Muscle of leg (tissue), 11 donors: Measurements from ENCODE around the gene CDK5RAP2. TPM values are rescaled to one million over a fixed set of nuclear protein-coding genes. Genes with fewer than 3 reads are reported as not detected.

Source experiments
- DNase-seq: peaks from one replicate; pipeline ENCODE4 v3.0.0; 2013
- H3K27ac ChIP-seq: one replicate; pipeline ENCODE4 v1.5.1; 2013; ENCODE audit warnings: mild to moderate bottlenecking, low read length, control low read depth
- H3K27me3 ChIP-seq: one replicate; pipeline ENCODE4 v1.6.1; 2013; ENCODE audit warnings: low read length; ENCODE audit not compliant: control insufficient read depth, insufficient read depth
- H3K36me3 ChIP-seq: one replicate; pipeline ENCODE4 v1.6.1; 2013; ENCODE audit warnings: low read length; ENCODE audit not compliant: control insufficient read depth, insufficient read depth
- H3K4me1 ChIP-seq: one replicate; pipeline ENCODE4 v1.6.1; 2013; ENCODE audit warnings: low read length; ENCODE audit not compliant: control insufficient read depth, insufficient read depth
- H3K4me3 ChIP-seq: one replicate; pipeline ENCODE4 v1.5.1; 2013; ENCODE audit warnings: low read length, control low read depth
- H3K9me3 ChIP-seq: replicated peaks from 2 replicates; pipeline ENCODE4 v1.6.1; 2013; ENCODE audit warnings: low read depth, low read length; ENCODE audit not compliant: control insufficient read depth
- WGBS: methylation state at CpG from one replicate; pipeline ENCODE4 v1.1.5; 2013; ENCODE audit warnings: missing lambda C conversion rate; ENCODE audit not compliant: insufficient coverage; 5-methylcytosine and 5-hydroxymethylcytosine counted together
- polyA plus RNA-seq, 8 donors: library from polyadenylated mRNA; unstranded; fragments of 120-200 nt; gene quantifications; one replicate each; pipeline versions ENCODE4 v1.2.1 to v1.2.3, GENCODE V29; 2013; ENCODE audit warnings: inconsistent platforms in 1 of 8, low replicate concordance in 1 of 8; ENCODE audit not compliant: insufficient read length in 8 of 8, insufficient read depth in 1 of 8
- total RNA-seq: library from RNA; stranded (reverse); fragments of 120-200 nt; gene quantifications from one replicate; pipeline ENCODE4 v1.2.4, GENCODE V29; 2013

Gene CDK5RAP2
- total and polyA plus RNA-seq, 9 donors: 36.8 to 55.1 (median 44.5) TPM

DNA sequence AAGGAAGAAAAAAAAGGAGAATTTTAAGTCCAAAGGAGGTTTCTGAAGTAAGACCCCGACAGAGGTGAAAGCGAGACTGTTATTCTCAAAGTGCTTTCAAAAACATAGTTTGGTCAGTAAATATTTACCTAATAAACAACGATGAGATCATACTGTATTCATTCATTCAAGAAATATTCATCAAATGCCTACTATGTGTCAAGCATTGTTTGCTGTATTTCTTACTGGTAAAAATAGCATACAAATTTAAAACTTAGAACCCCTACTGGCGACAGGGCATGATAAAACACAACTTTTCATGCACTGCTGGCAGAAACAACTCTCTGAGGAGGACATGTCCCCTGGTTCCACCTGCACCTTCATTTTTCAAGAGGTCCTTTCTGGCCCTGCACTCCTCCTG lies 190.7 kb downstream of the CDK5RAP2 start:
- 100% methylated on average over 1 of the region's 4 CpGs for WGBS
- Histone ChIP-seq H3K4me1 (peaks cover 10% of the 10 kb centered on the region), H3K27ac (no peak overlapping the region), H3K27me3 (no peaks in the 10 kb centered on the region), H3K4me3 (no peak overlapping the region), H3K36me3 (peaks cover 62% of the 10 kb centered on the region), H3K9me3 (no peaks in the 10 kb centered on the region)
- no peak for DNase-seq

GRCh38 chr9:120388003-120388855 lies 191.7 kb downstream of the CDK5RAP2 start:
- Histone ChIP-seq H3K9me3 (no peaks in the 10 kb centered on the region), H3K4me3 (no peak overlapping the region), H3K4me1 (peaks cover 18% of the 10 kb centered on the region), H3K27ac (no peak overlapping the region), H3K27me3 (no peaks in the 10 kb centered on the region), H3K36me3 (peaks cover 52% of the 10 kb centered on the region)
- no peak for DNase-seq
- 83% methylated on average over 20 of the region's 24 CpGs for WGBS

DNA sequence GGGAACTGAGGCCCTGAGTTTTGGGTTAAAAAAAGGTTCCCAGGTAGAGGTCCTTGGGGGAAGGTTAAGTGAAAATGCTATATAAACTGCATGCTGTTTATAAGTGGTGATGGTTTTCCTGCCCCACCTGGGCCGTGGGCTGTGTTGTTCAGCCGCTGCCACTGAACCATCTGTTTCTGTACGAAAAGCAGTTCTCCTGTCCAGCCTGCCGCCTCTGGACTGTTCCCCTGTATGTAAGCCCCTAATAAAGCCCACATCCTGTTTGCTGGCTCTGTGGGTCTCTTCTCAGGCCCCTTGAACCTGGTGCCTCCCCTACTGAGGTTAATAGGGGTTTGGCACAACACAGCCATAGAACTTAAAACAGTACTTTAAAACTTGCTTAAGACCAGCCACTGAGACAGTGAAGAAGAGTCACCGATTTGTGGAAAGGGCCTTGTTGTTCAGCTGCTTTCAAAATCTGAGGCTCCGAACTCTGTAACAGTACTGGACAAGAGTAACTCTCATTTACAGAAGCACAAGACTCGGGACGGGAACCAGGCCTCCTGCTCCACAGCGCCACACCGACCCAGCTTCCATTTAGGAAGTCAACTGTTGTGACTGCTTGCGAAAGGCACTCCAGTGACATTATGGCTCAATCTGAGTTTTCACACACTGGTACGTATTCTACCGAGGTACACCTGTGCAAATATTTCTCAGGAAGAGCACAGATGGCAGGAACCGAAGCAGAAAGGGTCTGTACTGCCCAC lies 192.5 kb downstream of the CDK5RAP2 start:
- Histone ChIP-seq H3K9me3 (no peaks in the 10 kb centered on the region), H3K36me3 (peaks cover 44% of the 10 kb centered on the region), H3K27me3 (no peaks in the 10 kb centered on the region), H3K4me3 (no peak overlapping the region), H3K4me1 (peaks cover 18% of the 10 kb centered on the region), H3K27ac (no peak overlapping the region)
- WGBS: 62% methylated on average over 14 of the region's 14 CpGs
- no peak for DNase-seq

GRCh38 chr9:120386390-120387131 lies 193.4 kb downstream of the CDK5RAP2 start:
- H3K27ac ChIP-seq: no peak overlapping the region
- no peak overlapping the region for H3K4me3 ChIP-seq
- H3K4me1 ChIP-seq: peaks cover 18% of the 10 kb centered on the region
- peaks cover 35% of the 10 kb centered on the region for H3K36me3 ChIP-seq
- 56% methylated on average over 8 of the region's 11 CpGs for WGBS
- DNase-seq: peak; percentile 33
- H3K9me3 ChIP-seq: no peaks in the 10 kb centered on the region
- no peaks in the 10 kb centered on the region for H3K27me3 ChIP-seq

- DNase-seq: no peak
- Histone ChIP-seq H3K4me1 (peaks cover 18% of the 10 kb centered on the region), H3K4me3 (no peak overlapping the region), H3K9me3 (no peaks in the 10 kb centered on the region), H3K27ac (no peak overlapping the region), H3K36me3 (peaks cover 27% of the 10 kb centered on the region), H3K27me3 (no peaks in the 10 kb centered on the region)
- 90% methylated on average over 2 of the region's 16 CpGs for WGBS
These were observed 194.2 kb downstream of the CDK5RAP2 start for GRCh38 chr9:120385606-120386389.

GRCh38 chr9:120384925-120385272 lies 195.1 kb downstream of the CDK5RAP2 start:
- H3K4me3 ChIP-seq: no peak overlapping the region
- 89% methylated on average over 4 of the region's 4 CpGs for WGBS
- H3K36me3 ChIP-seq: peaks cover 19% of the 10 kb centered on the region
- no peak for DNase-seq
- no peak overlapping the region for H3K27ac ChIP-seq
- H3K4me1 ChIP-seq: peaks cover 18% of the 10 kb centered on the region
- H3K9me3 ChIP-seq: peaks cover 3% of the 10 kb centered on the region
- no peaks in the 10 kb centered on the region for H3K27me3 ChIP-seq

- Histone ChIP-seq H3K27ac (no peak overlapping the region), H3K36me3 (peaks cover 13% of the 10 kb centered on the region), H3K4me3 (no peak overlapping the region), H3K9me3 (peaks cover 9% of the 10 kb centered on the region), H3K4me1 (peaks cover 18% of the 10 kb centered on the region), H3K27me3 (no peaks in the 10 kb centered on the region)
- DNase-seq: peak; percentile 40
- WGBS: 65% methylated on average over 23 of the region's 24 CpGs
These were observed 195.7 kb downstream of the CDK5RAP2 start for GRCh38 chr9:120383999-120384924.

- H3K4me1 ChIP-seq: peaks cover 18% of the 10 kb centered on the region
- WGBS: 82% methylated on average over 7 of the region's 10 CpGs
- no peak overlapping the region for H3K27ac ChIP-seq
- peaks cover 11% of the 10 kb centered on the region for H3K9me3 ChIP-seq
- H3K4me3 ChIP-seq: no peak overlapping the region
- H3K27me3 ChIP-seq: peaks cover 2% of the 10 kb centered on the region
- H3K36me3 ChIP-seq: peaks cover 8% of the 10 kb centered on the region
- no peak for DNase-seq
These were observed 196.4 kb downstream of the CDK5RAP2 start for GRCh38 chr9:120383611-120383998.

- Histone ChIP-seq H3K36me3 (no peaks in the 10 kb centered on the region), H3K4me3 (no peak overlapping the region), H3K9me3 (peaks cover 11% of the 10 kb centered on the region), H3K27ac (no peak overlapping the region), H3K27me3 (peaks cover 2% of the 10 kb centered on the region), H3K4me1 (peaks cover 18% of the 10 kb centered on the region)
- no peak for DNase-seq
- 72% methylated on average over 7 of the region's 7 CpGs for WGBS
These were observed 197.5 kb downstream of the CDK5RAP2 start for GRCh38 chr9:120382453-120382852.
